ENCODE results near the gene MTUS2. TPM values are rescaled to one million over a fixed set of nuclear protein-coding genes. Genes with fewer than 3 reads are reported as not detected.

MTUS2 gene
- total RNA-seq, 1 donor from 2014 or later: 4.1 TPM

GRCh38 chr13:29140277-29140676, 320.1 kb downstream of the MTUS2 start:
- DNase-seq (ENCODE audit: extremely low spot score, unreplicated experiment): no peak
- H3K4me3 Mint-ChIP-seq: no peak overlapping the region
- no peaks in the 10 kb centered on the region for H3K27me3 Mint-ChIP-seq
- no peaks in the 10 kb centered on the region for H3K36me3 Mint-ChIP-seq
- no peak for TF ChIP-seq CTCF (conservative IDR thresholded peaks at IDR 0.05)
- peaks cover 6% of the 10 kb centered on the region for H3K9me3 Mint-ChIP-seq
- no peak overlapping the region for H3K27ac Mint-ChIP-seq
- H3K4me1 Mint-ChIP-seq (ENCODE audit: unreplicated experiment): no peaks in the 10 kb centered on the region

DNA sequence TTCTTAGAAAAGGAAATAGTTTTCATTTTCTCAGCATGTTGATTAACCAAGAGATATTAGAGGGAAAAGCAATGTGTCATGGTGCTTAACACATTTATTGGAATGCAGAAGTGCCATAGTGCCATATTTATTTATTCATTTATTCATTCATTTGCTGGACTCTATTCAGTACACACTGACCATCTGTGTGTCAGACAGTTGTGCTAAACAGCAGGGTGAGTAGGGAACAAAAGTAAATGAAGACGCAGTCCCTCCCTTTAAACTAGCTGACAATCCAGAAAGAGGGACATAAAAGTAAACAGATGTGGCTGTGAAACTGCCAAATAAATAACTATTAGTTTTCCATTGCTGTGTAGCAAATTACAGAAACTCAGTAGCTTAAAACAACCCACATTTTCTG, 323.7 kb downstream of the MTUS2 start:
- Mint-ChIP-seq H3K9me3 (peaks cover 3% of the 10 kb centered on the region), H3K27me3 (no peaks in the 10 kb centered on the region), H3K27ac (no peak overlapping the region), H3K4me1 (ENCODE audit: unreplicated experiment) (no peaks in the 10 kb centered on the region), H3K4me3 (no peak overlapping the region), H3K36me3 (no peaks in the 10 kb centered on the region)
- no peak for DNase-seq (ENCODE audit: extremely low spot score, unreplicated experiment)
- no peak for TF ChIP-seq CTCF (conservative IDR thresholded peaks at IDR 0.05)

DNA sequence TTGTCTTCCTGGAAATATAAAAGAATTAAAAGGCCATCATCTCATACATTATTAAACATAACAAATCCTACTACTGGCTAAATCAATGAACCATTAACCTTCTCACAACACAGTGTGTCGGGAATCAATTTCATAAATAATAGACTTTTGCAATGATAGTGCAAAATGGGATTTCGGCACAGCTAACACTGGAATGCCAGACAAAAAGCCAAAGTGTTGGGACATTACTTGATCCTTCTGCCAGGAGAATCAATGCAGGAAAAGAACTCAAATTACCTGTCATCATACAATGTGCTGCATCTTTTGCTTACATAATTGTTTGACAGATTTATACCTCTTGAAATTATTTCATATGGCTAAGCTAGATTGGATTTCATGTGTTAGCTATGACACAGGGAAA, 334.3 kb downstream of the MTUS2 start:
- no peak for DNase-seq (ENCODE audit: extremely low spot score, unreplicated experiment)
- Mint-ChIP-seq H3K9me3 (peaks cover 6% of the 10 kb centered on the region), H3K4me1 (ENCODE audit: unreplicated experiment) (no peaks in the 10 kb centered on the region), H3K27me3 (peaks cover 8% of the 10 kb centered on the region), H3K36me3 (no peaks in the 10 kb centered on the region), H3K4me3 (no peak overlapping the region), H3K27ac (no peak overlapping the region)
- no peak for TF ChIP-seq CTCF (conservative IDR thresholded peaks at IDR 0.05)

DNA sequence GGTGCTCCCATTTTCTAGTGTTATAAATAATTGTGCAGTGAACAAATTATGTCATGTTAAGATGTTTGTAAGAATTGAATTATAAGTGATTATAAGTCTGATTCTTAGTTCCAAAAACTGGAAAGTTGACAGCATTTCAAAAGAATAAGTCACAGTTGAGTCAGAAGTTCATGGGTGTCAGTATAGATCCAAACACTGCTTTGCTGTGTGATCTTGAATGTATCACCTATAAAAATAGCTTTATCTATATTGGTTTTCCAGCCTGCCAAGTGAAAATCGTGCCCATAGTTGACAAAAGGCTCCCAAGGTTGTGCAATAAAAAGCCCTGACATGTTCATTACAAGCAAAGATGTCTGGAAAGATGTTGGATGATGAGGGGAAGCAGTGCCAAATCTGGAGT, 336.0 kb downstream of the MTUS2 start:
- H3K4me3 Mint-ChIP-seq: no peak overlapping the region
- no peak for DNase-seq (ENCODE audit: extremely low spot score, unreplicated experiment)

GRCh38 chr13:29159871-29160270, 339.7 kb downstream of the MTUS2 start:
- TF ChIP-seq CTCF (conservative IDR thresholded peaks at IDR 0.05): no peak
- H3K4me1 Mint-ChIP-seq (ENCODE audit: unreplicated experiment): peaks cover 4% of the 10 kb centered on the region
- no peak overlapping the region for H3K27ac Mint-ChIP-seq
- peaks cover 5% of the 10 kb centered on the region for H3K27me3 Mint-ChIP-seq
- no peaks in the 10 kb centered on the region for H3K36me3 Mint-ChIP-seq
- no peak overlapping the region for H3K4me3 Mint-ChIP-seq
- no peaks in the 10 kb centered on the region for H3K9me3 Mint-ChIP-seq
- DNase-seq (ENCODE audit: extremely low spot score, unreplicated experiment): no peak

More for the DNA sequence above, 336.0 kb downstream of the MTUS2 start:
- H3K9me3 Mint-ChIP-seq: peaks cover 6% of the 10 kb centered on the region
- no peaks in the 10 kb centered on the region for H3K36me3 Mint-ChIP-seq
- H3K4me1 Mint-ChIP-seq (ENCODE audit: unreplicated experiment): no peaks in the 10 kb centered on the region
- H3K27me3 Mint-ChIP-seq: peaks cover 8% of the 10 kb centered on the region
- no peak overlapping the region for H3K27ac Mint-ChIP-seq
- no peak for TF ChIP-seq CTCF (conservative IDR thresholded peaks at IDR 0.05)

DNA sequence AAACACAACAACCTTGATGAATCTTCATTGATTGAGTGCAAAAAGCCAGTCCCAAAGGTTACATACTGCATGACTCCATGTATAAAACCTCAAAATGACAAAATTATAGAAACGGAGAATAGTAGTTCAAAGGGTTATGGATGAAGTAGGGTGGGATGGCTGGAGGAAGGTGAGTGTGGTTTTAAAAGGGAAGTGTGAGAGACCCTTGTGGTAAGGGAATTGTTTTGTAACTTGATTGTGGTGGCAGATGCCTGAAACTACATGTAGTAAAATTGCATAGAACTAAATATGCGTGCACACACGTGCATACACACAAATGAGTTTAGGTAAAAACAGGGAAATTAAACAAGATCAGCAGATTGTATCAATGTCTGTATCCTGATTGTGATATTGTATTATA, 340.7 kb downstream of the MTUS2 start:
- Mint-ChIP-seq H3K9me3 (no peaks in the 10 kb centered on the region), H3K27me3 (peaks cover 5% of the 10 kb centered on the region), H3K27ac (no peak overlapping the region), H3K4me3 (no peak overlapping the region), H3K36me3 (no peaks in the 10 kb centered on the region), H3K4me1 (ENCODE audit: unreplicated experiment) (peaks cover 4% of the 10 kb centered on the region)
- no peak for DNase-seq (ENCODE audit: extremely low spot score, unreplicated experiment)
- TF ChIP-seq CTCF (conservative IDR thresholded peaks at IDR 0.05): no peak
